HG02852 (cell line): Measurements from ENCODE around the gene CBFA2T3.

ENCODE experiments used
- ATAC-seq: cut with Tn5 transposase; IDR thresholded peaks from one replicate; pipeline ENCODE4 v1.9.1; 2021; ENCODE audit warnings: mild to moderate bottlenecking, moderate library complexity; ENCODE audit not compliant: unreplicated experiment

Gene CBFA2T3

GRCh38 chr16:88844419-88845036 is 132.5 kb downstream of the CBFA2T3 start:
- ATAC-seq, result no peak

GRCh38 chr16:88843256-88843655 is 133.8 kb downstream of the CBFA2T3 start:
- ATAC-seq, result no peak

GRCh38 chr16:88842806-88843205 is 134.2 kb downstream of the CBFA2T3 start:
- no peak for ATAC-seq

GRCh38 chr16:88842308-88842756 is 134.7 kb downstream of the CBFA2T3 start:
- ATAC-seq, result no peak

GRCh38 chr16:88841521-88842307 is 135.3 kb downstream of the CBFA2T3 start:
- ATAC-seq, result no peak

GRCh38 chr16:88840600-88841215 is 136.3 kb downstream of the CBFA2T3 start:
- ATAC-seq, result no peak

GRCh38 chr16:88839745-88840599 is 137.0 kb downstream of the CBFA2T3 start:
- no peak for ATAC-seq

GRCh38 chr16:88839026-88839529 is 137.9 kb downstream of the CBFA2T3 start:
- ATAC-seq, result no peak

- ATAC-seq, result no peak
Observed at GRCh38 chr16:88838566-88838965, 138.4 kb downstream of the CBFA2T3 start.

- no peak for ATAC-seq
Observed at GRCh38 chr16:88837806-88838205, 139.2 kb downstream of the CBFA2T3 start.

- no peak for ATAC-seq
Observed at GRCh38 chr16:88836791-88837190, 140.2 kb downstream of the CBFA2T3 start.

GRCh38 chr16:88835818-88836217 is 141.2 kb downstream of the CBFA2T3 start:
- no peak for ATAC-seq

- no peak for ATAC-seq
Observed at GRCh38 chr16:88835383-88835782, 141.6 kb downstream of the CBFA2T3 start.

GRCh38 chr16:88834670-88835069 is 142.3 kb downstream of the CBFA2T3 start:
- ATAC-seq, result no peak

- ATAC-seq, result no peak
Observed at GRCh38 chr16:88833086-88833485, 143.9 kb downstream of the CBFA2T3 start.

- no peak for ATAC-seq
Observed at GRCh38 chr16:88831838-88832237, 145.2 kb downstream of the CBFA2T3 start.

- ATAC-seq, result no peak
Observed at GRCh38 chr16:88830783-88831182, 146.2 kb downstream of the CBFA2T3 start.

GRCh38 chr16:88830258-88830657 is 146.7 kb downstream of the CBFA2T3 start:
- ATAC-seq, result no peak

- no peak for ATAC-seq
Observed at GRCh38 chr16:88828711-88829110, 148.3 kb downstream of the CBFA2T3 start.

GRCh38 chr16:88827727-88828126 is 149.3 kb downstream of the CBFA2T3 start:
- no peak for ATAC-seq
